IMR-90 (cell line): ENCODE measurements around the gene CFC1B. TPM values are rescaled to one million over a fixed set of nuclear protein-coding genes. Genes with fewer than 3 reads are reported as not detected.
"Not testable (repeated sequence)": the region's sequence is repeated elsewhere in the genome, so short reads cannot be mapped to it uniquely, and the experiment has no call there.

Source experiments
- ATAC-seq: fragments of 200-7000 bp; cut with Tn5 transposase; 2 replicates; pipeline ENCODE4 v1.9.1; 2020; ENCODE audit warnings: low read depth, mild to moderate bottlenecking, moderate library complexity
- BruUV-seq: library from RNA; stranded (reverse); fragments of 400-500 nt; replicated peaks from 2 replicates; lab custom pipeline; 2021; lab: Mats Ljungman, UMichigan
- CTCF ChIA-PET: fragments of 300-600 bp; formaldehyde crosslinking; extraction: SDS; loops from one replicate; lab custom pipeline; 2021; ENCODE audit warnings: antibody characterized with exemption; lab: Yijun Ruan, JAX
- POLR2A ChIA-PET: fragments of 300-600 bp; sonication (Branson Sonifier 250); formaldehyde crosslinking; loops from one replicate; lab custom pipeline; 2022; ENCODE audit warnings: antibody characterized with exemption; ENCODE audit not compliant: unreplicated experiment; lab: Charles Lee
- DNase-seq: peaks from one replicate; pipeline ENCODE4 v3.0.0; 2013
- H2AFZ ChIP-seq: replicated peaks from 2 replicates; pipeline ENCODE3; 2013; ENCODE audit warnings: low read length, mild to moderate bottlenecking; ENCODE audit not compliant: poor library complexity
- H2AK5ac ChIP-seq: 2 replicates; pipeline ENCODE4 v1.6.1; 2013; ENCODE audit warnings: low read depth, low read length, inconsistent platforms
- H2AK9ac ChIP-seq: replicated peaks from 2 replicates; pipeline ENCODE3; 2013; ENCODE audit warnings: mild to moderate bottlenecking, low read depth, low read length, moderate library complexity; ENCODE audit not compliant: poor library complexity
- H2BK120ac ChIP-seq: 2 replicates; pipeline ENCODE4 v1.6.1; 2013; ENCODE audit warnings: low read depth, low read length, inconsistent platforms
- H2BK15ac ChIP-seq: 3 replicates; pipeline ENCODE4 v1.6.1; 2013; ENCODE audit warnings: low read depth, low read length, inconsistent platforms
- H2BK20ac ChIP-seq: 2 replicates; pipeline ENCODE4 v1.6.1; 2013; ENCODE audit warnings: low read depth, mild to moderate bottlenecking, inconsistent platforms, low read length, moderate library complexity
- H2BK5ac ChIP-seq: 2 replicates; pipeline ENCODE4 v1.6.1; 2013; ENCODE audit warnings: mild to moderate bottlenecking, low read depth, low read length, inconsistent platforms; ENCODE audit not compliant: poor library complexity, severe bottlenecking
- H3K14ac ChIP-seq: replicated peaks from 2 replicates; pipeline ENCODE4 v1.6.1; 2013; ENCODE audit warnings: low read depth, low read length, inconsistent platforms
- H3K18ac ChIP-seq: 2 replicates; pipeline ENCODE4 v1.6.1; 2013; ENCODE audit warnings: low read depth, low read length, control low read depth
- H3K23ac ChIP-seq: 2 replicates; pipeline ENCODE4 v1.6.1; 2013; ENCODE audit warnings: low read depth, low read length, inconsistent platforms
- H3K27ac ChIP-seq: 2 replicates; pipeline ENCODE4 v1.5.1; 2013; ENCODE audit warnings: mild to moderate bottlenecking, control low read depth, low read length; ENCODE audit not compliant: insufficient read depth
- H3K27me3 ChIP-seq: 2 replicates; pipeline ENCODE4 v1.6.1; 2013; ENCODE audit warnings: low read length; ENCODE audit not compliant: control insufficient read depth, insufficient read depth
- H3K36me3 ChIP-seq: 2 replicates; pipeline ENCODE4 v1.6.1; 2013; ENCODE audit warnings: low read length, mixed read lengths; ENCODE audit not compliant: control insufficient read depth, insufficient read depth
- H3K4ac ChIP-seq: 2 replicates; pipeline ENCODE4 v1.6.1; 2013; ENCODE audit warnings: low read depth, low read length, inconsistent platforms
- H3K4me1 ChIP-seq: 2 replicates; pipeline ENCODE4 v1.6.1; 2013; ENCODE audit warnings: low read length, mixed read lengths; ENCODE audit not compliant: control insufficient read depth, insufficient read depth
- H3K4me2 ChIP-seq: 2 replicates; pipeline ENCODE4 v1.6.1; 2013; ENCODE audit warnings: low read depth, mild to moderate bottlenecking, control low read depth, low read length, moderate library complexity
- H3K4me3 ChIP-seq: 2 replicates; pipeline ENCODE4 v1.5.1; 2013; ENCODE audit warnings: low read depth, mild to moderate bottlenecking, control low read depth, low read length, moderate library complexity; ENCODE audit not compliant: insufficient read depth
- H3K56ac ChIP-seq: 2 replicates; pipeline ENCODE4 v1.6.1; 2013; ENCODE audit warnings: low read length, inconsistent platforms; ENCODE audit not compliant: insufficient read depth; ENCODE audit errors: extremely low read depth
- H3K79me1 ChIP-seq, 2 experiments: 2 replicates each; pipeline ENCODE4 v1.6.1; 2013; ENCODE audit warnings: low read length in 2 of 2, inconsistent platforms in 1 of 2, low read depth in 1 of 2
- H3K9ac ChIP-seq: 2 replicates; pipeline ENCODE4 v1.6.1; 2013; ENCODE audit warnings: low read depth, low read length, control low read depth
- H3K9me1 ChIP-seq: 2 replicates; pipeline ENCODE4 v1.6.1; 2013; ENCODE audit warnings: low read length, inconsistent platforms; ENCODE audit not compliant: insufficient read depth
- H3K9me3 ChIP-seq: 2 replicates; pipeline ENCODE4 v1.6.1; 2013; ENCODE audit warnings: low read length; ENCODE audit not compliant: control insufficient read depth, insufficient read depth
- H4K20me1 ChIP-seq: 2 replicates; pipeline ENCODE4 v1.6.1; 2013; ENCODE audit warnings: low read length, inconsistent platforms; ENCODE audit not compliant: insufficient read depth
- H4K5ac ChIP-seq: 2 replicates; pipeline ENCODE4 v1.6.1; 2013; ENCODE audit warnings: mild to moderate bottlenecking, low read depth, low read length, control low read depth
- H4K8ac ChIP-seq, 2 experiments: 2 replicates each; pipeline ENCODE4 v1.6.1; 2013; ENCODE audit warnings: low read depth in 2 of 2, low read length in 2 of 2, control low read depth in 1 of 2, inconsistent platforms in 1 of 2
- H4K91ac ChIP-seq: 2 replicates; pipeline ENCODE4 v1.6.1; 2013; ENCODE audit warnings: low read depth, low read length, inconsistent platforms; ENCODE audit not compliant: insufficient read depth
- WGBS, 2 experiments: methylation state at CpG; one replicate each; pipeline versions ENCODE4 v1.1.5 to v1.1.7; 2013; ENCODE audit warnings: missing lambda C conversion rate in 2 of 2; ENCODE audit not compliant: insufficient read length in 1 of 2; ENCODE audit errors: extremely low coverage in 2 of 2; 5-methylcytosine and 5-hydroxymethylcytosine counted together
- dilution Hi-C: fragments of 300-500 bp; cut with HindIII; formaldehyde crosslinking; loops from one replicate; pipeline ENCODE4 v1.14.3; 2018; ENCODE audit warnings: low sequenced_read_pairs; ENCODE audit not compliant: unreplicated experiment
- in situ Hi-C: fragments of 300-500 bp; cut with MboI; formaldehyde crosslinking; loops from 3 replicates; pipeline ENCODE4 v1.14.3; 2019; ENCODE audit warnings: low sequenced_read_pairs, inconsistent platforms, mixed read lengths
- intact Hi-C: fragments of 100-400 bp; cut with micrococcal nuclease; formaldehyde crosslinking; loops from 2 replicates; pipeline ENCODE4 v1.10.0; 2022
- polyA plus RNA-seq, 3 experiments: library from polyadenylated mRNA; depleted of rRNA; stranded (reverse); fragments of >200 nt; gene quantifications; 2 replicates each; pipeline ENCODE4 v1.2.3, GENCODE V29; 2012; ENCODE audit warnings: low replicate concordance in 1 of 3
- total RNA-seq: library from RNA; depleted of rRNA; stranded (reverse); fragments of >200 nt; gene quantifications from 2 replicates; pipeline ENCODE4 v1.2.3, GENCODE V29; 2012

Gene CFC1B
- total and polyA plus RNA-seq, 2 of the 4 experiments (the other 2 are of a cell fraction), result not detected

DNA sequence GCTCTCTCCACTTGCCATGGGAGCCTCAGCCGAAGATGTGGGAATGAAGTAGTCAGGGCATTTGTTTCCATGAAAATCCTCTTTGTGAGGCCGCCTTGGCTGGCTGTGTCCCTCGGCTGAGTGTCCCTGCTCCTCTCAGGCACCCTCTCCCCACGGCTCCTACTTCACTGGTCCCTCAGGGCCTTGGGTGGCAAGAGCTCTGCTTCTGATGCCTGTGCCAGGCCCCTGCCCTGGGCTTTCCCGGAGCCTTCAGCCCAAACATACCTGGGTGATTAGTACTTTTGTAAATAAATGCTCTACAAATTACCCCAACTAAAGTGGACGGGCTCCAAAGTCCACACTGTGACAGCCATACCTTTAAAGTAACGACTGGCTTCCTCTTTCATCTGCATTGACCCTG lies 15.6 kb downstream of the CFC1B start:
- H3K9ac ChIP-seq, H3K56ac ChIP-seq, POLR2A ChIA-PET, H2BK15ac ChIP-seq, DNase-seq, H3K4me3 ChIP-seq, BruUV-seq, H3K4me1 ChIP-seq, H3K9me1 ChIP-seq, H3K18ac ChIP-seq, H4K91ac ChIP-seq, H2AK5ac ChIP-seq, H2BK5ac ChIP-seq, in situ Hi-C loops, H4K5ac ChIP-seq, H4K8ac ChIP-seq, H2AFZ ChIP-seq, H3K4ac ChIP-seq, H2BK20ac ChIP-seq, H2BK120ac ChIP-seq, H3K79me1 ChIP-seq, H3K4me2 ChIP-seq, H4K20me1 ChIP-seq, H3K27ac ChIP-seq, H3K27me3 ChIP-seq, H3K23ac ChIP-seq, H3K9me3 ChIP-seq, dilution Hi-C loops, CTCF ChIA-PET, H3K14ac ChIP-seq, ATAC-seq, H3K36me3 ChIP-seq, H2AK9ac ChIP-seq, intact Hi-C loops: not testable (repeated sequence)
- no CpG with 5 or more reads among the region's 7 CpGs for WGBS, 2 experiments

DNA sequence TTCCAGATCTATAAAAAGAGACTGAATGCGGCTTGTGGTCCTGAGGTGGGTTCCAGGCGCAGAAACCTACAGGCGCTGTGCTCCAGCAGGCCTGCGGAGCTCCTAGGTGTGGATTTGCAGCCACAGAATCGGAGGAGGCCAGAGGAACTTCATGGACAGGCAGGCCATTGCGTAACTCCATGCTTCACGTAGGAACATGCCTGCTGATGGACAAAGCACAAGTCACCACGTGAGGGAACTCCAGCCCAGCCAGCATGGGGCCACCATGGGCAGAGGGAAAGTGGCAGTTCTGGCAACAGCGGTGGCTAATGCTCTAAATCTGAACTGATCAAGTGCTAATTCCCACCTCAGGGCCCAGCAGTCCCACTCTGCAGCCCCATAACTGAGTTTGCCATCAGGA lies 17.2 kb downstream of the CFC1B start:
- H3K9me3 ChIP-seq, dilution Hi-C loops, H4K20me1 ChIP-seq, H3K56ac ChIP-seq, H3K27me3 ChIP-seq, H3K4ac ChIP-seq, H3K14ac ChIP-seq, H2AK5ac ChIP-seq, H3K36me3 ChIP-seq, H2AFZ ChIP-seq, H3K4me2 ChIP-seq, H3K4me1 ChIP-seq, H4K5ac ChIP-seq, CTCF ChIA-PET, H3K79me1 ChIP-seq, H4K91ac ChIP-seq, H3K4me3 ChIP-seq, in situ Hi-C loops, H3K18ac ChIP-seq, H4K8ac ChIP-seq, H3K27ac ChIP-seq, DNase-seq, H2BK20ac ChIP-seq, H2BK120ac ChIP-seq, H3K23ac ChIP-seq, ATAC-seq, H3K9ac ChIP-seq, POLR2A ChIA-PET, H2BK5ac ChIP-seq, BruUV-seq, H3K9me1 ChIP-seq, H2AK9ac ChIP-seq, intact Hi-C loops, H2BK15ac ChIP-seq: not testable (repeated sequence)
- WGBS, 2 experiments, result no CpG with 5 or more reads among the region's 9 CpGs
